Measurements from ENCODE around the gene ANO10. TPM values are rescaled to one million over a fixed set of nuclear protein-coding genes. Genes with fewer than 3 reads are reported as not detected.
"Not testable (repeated sequence)": the region's sequence is repeated elsewhere in the genome, so short reads cannot be mapped to it uniquely, and the experiment has no call there.

ANO10 gene
- total RNA-seq, 1 donor from 2014 or later = 8.4 TPM

DNA sequence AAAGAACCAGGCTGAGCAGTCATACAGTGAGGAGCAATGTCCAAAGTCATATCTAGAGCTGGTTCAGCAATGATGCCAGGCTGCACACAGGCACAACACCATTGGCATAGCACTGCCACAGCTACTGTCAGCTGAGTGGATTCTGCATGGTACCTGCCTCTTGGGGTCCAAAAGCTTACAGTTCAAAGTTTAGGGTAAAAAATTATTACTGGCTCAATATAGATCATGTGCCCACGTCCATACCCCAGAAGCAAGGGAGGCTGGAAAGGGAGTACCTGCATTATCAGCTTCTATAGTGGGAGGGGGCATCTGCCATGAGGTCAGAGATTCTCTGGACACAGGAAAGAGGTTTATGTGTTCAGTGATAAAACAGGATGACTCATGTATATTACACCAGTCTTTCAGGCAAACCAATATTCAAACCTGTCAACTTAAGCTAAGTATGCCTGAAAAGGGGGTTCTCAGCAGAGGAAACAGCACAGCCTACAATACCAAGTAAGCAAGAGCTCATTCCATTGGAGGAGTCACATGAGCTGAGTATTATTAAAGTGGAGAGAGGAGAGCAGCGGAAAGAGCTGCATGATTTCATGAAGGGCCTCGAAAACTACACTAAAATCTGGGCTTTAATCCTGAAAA is 99.0 kb downstream of the ANO10 start:
- intact Hi-C loops (cut with micrococcal nuclease) = no loop called here

DNA sequence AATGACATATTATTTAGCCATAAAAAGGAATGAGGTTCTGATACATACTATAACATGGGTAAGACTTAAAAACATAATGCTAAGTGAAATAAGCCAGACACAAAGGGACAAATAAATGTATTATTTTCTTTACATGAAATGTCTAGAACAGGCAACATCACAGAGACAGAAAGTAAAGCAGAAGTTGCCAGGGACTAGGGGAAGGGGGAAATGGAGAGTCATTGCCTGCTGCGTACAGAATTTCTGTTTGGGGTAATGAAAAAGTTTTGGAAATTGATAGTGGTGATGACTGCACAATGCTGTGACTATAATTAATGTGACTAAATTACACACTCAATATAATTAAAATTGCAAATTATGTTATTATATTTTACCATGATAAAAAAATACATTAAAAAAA is 99.9 kb downstream of the ANO10 start:
- intact Hi-C loops (cut with micrococcal nuclease) = no loop called here

DNA sequence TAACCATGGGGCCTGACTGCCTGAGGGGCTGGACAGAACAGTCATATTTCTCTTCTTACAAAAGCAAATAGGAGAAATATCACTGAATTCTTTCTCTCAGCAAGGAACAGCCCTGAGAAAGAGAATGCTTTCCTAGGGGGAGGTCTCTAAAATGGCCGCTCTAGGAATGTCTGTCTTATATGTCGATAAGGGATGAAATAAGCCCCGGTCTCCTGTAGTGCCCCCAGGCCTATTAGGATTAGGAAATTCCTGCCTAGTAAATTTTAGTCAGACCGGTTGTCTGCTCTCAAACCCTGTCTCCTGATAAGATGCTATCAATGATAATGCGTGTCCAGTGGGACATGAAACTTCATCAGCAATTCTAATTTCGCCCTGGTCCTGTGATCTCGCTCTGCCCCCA is 103.3 kb downstream of the ANO10 start:
- intact Hi-C loops (cut with micrococcal nuclease) = not testable (repeated sequence)

DNA sequence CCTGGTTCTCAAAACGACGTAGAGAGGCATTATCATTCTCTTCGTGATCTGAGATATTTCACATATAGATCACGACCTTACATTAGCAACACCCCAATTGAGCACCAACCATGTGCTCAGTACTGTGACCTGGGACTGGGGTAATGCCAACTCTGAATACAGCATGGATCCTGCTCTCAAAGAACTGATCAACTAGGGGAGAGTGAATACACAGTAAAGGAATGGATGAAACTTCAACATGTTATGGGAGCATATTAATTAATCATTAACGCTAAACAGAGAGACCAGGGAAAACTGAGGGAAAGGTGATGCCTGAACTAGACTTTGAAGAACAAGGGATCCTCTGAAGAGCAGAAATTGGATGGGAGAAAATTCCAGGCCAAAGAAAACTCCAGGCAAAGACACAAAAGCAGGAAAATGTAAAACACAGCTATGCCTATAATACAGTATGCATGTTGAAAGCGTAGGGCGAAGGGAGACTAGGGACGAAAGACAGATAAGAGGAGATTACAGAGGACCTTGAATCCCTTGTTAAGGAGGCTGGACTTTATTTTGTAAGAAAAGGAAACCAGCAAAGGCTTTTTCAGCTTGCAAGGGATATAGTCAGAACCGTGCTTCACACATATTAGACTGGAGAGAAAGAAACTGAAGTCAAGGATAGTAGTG is 105.7 kb downstream of the ANO10 start:
- intact Hi-C loops (cut with micrococcal nuclease) = no loop called here

DNA sequence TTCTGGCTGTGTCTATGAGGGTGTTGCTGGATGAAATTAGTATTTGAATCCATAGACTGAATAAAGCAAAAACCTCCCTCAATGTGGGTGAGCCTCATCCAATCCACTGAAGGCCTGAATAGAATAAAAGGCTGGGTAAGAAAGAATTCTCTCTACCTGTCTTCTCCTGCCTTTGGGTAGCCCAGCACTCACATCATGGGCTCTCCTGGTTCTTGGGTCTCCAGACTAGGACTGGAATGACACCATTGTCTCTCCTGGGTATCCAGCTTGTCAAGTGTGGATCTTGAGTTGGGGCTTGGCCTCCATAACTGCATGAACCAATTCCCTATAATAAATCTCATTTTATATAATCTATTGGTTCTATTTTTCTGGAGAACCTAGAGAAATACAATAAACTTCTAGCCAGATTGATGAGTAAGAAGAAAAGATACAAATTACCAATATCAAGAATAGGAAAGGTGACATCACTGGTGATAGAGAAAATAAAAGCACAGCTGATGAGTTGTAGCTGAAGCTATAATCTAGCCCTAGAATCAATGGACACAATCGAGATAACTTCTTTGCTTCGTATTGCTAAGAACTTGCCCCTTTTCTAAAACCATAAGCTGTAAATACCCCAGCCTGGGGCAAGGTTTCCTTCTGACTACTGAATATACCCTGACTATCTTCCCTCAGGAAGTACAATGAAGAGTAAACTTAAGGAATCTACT is 106.4 kb downstream of the ANO10 start:
- intact Hi-C loops (cut with micrococcal nuclease) = no loop called here

DNA sequence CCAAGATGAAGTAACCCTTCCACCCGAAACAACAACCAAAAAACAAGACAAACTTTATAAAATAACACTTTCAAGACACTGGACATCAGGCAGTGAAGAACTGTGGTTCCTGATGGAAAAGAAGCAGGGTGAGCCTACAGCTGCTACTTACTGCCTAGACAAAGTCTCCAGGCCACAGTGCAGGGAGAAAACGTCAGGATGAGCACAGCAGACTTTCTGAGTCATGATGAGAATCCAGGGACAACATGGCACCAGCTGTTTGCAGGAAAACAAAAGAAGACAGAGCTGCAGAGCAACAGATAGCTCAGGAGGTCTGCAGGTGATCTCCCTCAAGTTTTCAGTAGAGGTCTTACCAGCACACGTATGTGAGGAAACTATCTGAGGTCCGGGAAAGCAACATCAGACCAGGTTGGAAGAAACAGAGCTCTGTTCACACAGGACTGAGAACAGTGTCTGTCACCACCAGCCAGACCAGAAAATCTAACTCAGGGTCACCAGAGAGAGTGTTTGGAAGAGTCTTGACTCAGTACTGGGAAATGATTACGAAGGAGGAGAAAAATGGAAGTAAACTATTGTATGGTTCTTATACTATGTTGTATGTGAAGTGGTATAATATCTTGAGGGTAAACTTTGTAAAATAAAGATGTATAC is 108.9 kb downstream of the ANO10 start:
- intact Hi-C loops (cut with micrococcal nuclease) = no loop called here

DNA sequence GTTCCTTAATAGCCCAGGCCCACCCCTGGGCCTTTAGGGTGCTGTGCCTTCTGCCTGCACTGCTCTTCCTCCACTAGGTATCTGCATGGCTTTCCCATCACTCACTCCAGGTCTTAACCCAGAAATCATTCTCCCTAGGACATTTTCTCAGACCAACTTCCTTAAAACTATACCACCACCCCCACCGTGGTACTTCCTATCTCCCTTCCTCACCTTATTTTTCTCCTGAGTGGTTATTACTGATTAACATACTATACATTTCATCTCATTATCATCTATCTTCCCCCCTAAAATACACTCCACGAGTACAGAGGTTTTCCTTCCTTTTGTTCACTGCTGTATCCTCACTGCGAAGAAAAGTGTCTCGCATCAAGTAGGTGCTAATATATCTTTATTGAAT is 115.2 kb downstream of the ANO10 start:
- intact Hi-C loops (cut with micrococcal nuclease) = no loop called here

DNA sequence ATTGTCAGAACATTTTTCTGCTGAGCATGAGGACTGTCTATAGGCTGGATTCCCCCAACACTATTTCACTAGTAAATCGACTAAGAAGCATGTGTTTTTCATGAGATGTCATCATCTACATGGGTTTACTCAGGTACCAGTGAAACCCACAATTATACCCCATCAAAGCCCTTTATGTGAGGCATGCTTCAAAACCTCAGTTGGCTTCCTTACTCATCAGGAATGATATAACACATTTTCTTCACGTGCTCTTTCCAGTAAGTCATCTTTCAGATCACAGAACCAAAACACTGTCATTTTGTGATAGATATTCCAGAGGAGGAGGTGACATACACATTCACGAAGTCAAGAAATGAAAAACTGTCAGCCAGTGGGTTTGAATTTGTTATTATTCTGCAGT is 116.5 kb downstream of the ANO10 start:
- intact Hi-C loops (cut with micrococcal nuclease) = no loop called here

DNA sequence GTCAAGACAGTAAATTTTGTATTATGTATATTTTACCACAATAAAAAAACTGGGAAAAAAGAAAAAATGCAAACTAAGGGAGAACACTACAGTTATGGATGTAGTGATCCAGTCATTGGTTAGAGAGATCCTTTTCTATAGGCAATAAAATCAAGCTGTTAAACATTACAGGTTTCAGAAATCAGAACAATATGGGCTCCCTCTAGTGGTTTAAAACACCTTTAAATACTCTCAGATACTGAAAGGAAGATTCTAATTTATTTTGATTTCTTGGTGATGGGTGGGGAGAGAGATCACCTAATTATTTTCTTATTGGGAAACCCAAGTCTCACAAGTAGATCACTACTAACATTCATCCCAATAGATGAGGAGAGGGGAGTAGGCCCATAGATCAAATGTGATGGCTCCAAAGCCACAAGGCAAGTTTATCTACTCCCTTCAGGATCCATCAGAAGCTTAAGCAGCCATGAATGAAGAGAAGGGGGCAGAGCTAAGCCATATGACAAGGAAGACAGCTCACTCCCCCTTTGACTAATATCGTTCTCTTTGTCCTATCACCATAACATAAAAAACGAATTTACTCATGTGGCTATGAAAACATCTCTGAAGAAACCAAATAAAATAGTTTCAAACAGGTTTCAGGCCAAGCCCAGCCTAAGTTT is 118.6 kb downstream of the ANO10 start:
- intact Hi-C loops (cut with micrococcal nuclease) = loop anchor here (1.0 to 2.0 kb wide), 8 partner anchors 114 to 542 kb away; partner anchors contain the start of gene SNRK

DNA sequence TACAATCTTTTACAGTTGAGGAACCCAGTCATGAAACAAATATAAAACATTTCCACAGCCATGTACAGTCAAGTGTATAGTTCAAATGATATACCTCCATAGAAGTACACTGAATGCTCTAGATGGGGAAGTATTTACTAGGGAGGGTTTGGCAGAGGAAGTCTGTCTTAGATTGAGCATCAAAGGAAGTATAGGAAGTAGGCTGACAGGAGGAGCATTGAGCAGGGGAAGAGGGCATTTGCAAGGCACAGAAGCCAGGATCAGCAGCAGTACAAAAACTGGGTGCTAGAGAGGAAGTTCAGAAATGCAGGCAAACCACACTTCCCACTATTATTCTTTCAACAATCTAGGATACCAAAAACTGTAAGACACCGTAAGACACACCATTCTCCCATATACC is 122.6 kb downstream of the ANO10 start:
- intact Hi-C loops (cut with micrococcal nuclease) = no loop called here

DNA sequence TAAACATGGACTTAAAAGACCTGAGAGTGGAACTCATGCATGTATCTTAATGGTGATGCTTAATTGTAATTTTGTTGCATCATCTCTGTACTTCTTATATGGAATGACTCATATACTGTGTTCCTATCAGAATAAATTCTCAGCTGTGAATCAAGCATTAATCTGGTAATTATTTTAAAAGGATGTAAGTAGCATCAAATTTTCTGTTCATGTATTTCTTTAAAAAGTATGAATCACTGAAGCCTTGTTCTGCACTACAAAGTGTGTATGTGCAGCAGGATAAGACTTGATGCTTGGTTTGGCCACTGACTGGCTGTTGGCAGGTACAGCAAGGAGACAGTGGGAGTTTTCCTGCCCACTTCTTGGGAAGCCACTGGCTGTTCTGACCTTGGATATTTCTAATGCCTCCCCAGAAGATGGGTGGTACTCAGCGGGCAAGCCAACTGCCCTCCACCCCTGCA is 123.9 kb downstream of the ANO10 start:
- intact Hi-C loops (cut with micrococcal nuclease) = no loop called here

DNA sequence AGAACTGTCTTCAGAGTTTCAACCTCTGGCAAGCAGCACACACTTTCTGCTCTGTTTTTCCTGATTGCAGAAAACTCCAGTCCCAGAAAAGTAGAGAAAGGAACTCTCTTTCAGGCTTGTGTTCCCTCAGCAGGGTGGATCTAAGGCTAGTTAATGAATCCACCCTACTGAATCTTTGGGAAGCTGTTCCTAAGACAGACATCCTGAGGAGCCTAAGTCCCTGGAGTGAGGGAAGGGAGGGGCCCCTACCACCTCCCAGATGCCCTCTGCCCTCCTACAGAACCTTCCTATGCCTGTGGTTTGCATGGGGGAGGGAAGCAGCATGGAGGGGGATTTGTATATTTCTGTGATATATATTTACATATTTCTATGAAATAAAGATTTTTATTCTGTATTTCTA is 124.4 kb downstream of the ANO10 start:
- intact Hi-C loops (cut with micrococcal nuclease) = no loop called here

DNA sequence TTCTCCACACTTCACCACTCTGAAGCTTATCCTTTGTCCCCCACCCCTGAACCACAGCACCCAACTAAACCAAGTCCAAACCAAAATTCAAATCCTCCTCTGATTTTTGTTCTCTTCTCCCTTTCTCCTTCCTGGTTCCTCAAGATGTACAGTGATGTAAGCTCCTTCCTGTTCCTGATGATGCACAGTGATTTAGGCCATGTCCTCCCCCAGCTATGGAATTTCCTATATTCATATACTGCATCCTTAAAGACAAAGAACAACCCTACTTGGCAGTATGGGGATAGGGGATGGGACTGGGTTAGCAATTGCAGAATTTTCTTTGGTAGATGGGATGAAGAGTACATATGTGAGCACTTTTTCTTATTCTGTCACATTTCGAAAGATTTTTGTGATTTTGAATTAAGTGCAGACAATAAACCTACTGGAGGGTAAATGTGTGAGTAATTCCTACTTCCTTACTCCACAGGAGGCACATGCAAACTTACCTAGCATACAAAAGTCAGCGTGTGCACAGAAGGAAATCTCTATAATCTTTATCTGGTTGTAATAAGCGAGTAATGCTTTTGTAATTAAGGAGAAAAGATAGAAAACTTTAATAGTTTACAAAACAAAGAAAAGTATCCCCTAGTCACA is 125.0 kb downstream of the ANO10 start:
- intact Hi-C loops (cut with micrococcal nuclease) = no loop called here

DNA sequence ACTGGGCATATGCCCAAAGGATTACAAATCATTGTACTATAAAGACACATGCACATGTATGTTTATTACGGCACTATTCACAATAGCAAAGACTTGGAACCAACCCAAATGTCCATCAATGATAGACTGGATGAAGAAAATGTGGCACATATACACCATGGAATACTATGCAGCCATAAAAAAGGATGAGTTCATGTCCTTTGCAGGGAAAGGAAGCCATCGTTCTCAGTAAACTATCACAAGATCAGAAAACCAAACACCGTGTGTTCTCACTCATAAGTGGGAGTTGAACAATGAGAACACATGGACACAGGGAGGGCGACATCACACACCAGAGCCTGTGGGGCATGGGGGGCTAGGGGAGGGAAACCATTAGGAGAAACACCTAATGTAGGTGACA is 128.9 kb downstream of the ANO10 start:
- intact Hi-C loops (cut with micrococcal nuclease) = not testable (repeated sequence)

DNA sequence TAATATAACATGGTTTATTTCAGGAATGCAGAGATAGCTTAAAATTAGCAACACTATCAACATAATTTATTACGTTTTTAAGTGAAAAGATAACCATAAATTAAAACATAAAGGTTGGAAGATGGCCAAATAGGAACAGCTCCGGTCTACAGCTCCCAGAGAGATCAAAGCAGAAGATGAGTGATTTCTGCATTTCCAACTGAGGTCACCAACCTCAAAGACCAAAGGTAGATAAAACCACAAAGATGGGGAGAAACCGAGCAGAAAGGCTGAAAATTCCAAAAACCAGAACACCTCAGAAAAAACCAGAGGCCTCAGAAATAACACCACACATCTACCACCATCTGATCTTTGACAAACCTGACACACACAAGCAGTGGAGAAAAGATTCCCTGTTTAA is 130.0 kb downstream of the ANO10 start:
- intact Hi-C loops (cut with micrococcal nuclease) = not testable (repeated sequence)

DNA sequence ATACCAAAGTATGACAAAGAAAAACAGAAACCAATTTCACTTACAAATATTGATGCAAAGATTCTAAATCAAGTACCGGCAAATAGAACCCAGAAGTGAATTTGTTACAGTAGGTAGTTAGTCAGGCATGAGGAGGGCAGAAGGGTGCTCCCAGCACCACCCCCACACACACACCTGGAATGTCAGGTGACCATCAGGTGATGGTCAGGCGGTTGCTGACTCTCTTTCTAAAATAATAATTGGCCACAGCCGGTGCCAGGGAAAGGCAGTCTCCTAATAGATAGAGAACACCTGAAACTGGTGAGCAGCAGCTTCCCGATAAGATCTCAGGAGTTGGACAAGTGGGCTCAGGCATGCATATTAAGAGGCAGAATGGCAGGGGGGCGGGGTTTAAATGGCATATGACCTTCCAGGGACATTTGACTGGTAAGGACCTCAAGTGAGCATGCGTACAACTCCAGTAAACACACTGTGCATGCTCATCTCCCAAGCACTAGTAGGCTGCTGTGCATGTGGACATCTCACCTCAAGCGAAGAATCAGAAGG is 131.1 kb downstream of the ANO10 start:
- intact Hi-C loops (cut with micrococcal nuclease) = no loop called here

DNA sequence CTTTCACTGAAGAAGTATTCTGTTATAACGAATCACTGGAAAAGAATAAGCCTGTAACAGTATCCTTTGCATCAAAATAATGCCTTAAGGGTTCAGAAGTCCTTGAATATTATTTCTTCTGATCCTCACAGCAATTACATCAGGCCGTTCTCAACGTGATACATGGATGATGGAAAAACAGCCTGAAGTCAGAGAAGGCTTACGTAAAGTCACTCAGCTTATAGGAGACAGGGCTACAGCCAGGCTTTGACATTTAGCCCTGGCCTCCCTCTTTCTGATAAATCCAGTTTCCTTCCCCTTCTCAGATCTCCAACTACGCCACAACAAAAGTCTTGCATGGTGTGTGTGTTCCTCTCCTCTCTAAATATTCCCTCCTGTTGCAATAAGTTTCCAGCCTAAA is 131.9 kb downstream of the ANO10 start:
- intact Hi-C loops (cut with micrococcal nuclease) = no loop called here

DNA sequence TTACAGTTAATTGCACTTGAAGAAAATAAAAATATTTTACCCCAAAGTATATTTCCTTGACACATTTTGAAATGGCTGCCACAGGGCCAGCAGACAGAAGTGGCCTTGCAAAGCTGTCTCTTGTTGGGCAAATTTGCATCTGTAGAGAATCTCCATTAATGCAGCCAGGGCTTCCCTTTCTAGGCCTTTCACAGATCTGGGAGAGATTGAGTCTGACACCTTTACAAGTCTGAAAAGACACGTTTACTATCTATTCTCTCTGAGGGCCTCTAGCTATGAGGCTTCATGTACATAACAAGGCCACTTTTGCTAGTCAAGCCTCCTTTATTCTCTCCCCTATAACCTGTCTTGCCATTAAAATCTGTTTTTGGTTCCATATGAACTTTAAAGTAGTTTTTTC is 135.9 kb downstream of the ANO10 start:
- intact Hi-C loops (cut with micrococcal nuclease) = no loop called here

DNA sequence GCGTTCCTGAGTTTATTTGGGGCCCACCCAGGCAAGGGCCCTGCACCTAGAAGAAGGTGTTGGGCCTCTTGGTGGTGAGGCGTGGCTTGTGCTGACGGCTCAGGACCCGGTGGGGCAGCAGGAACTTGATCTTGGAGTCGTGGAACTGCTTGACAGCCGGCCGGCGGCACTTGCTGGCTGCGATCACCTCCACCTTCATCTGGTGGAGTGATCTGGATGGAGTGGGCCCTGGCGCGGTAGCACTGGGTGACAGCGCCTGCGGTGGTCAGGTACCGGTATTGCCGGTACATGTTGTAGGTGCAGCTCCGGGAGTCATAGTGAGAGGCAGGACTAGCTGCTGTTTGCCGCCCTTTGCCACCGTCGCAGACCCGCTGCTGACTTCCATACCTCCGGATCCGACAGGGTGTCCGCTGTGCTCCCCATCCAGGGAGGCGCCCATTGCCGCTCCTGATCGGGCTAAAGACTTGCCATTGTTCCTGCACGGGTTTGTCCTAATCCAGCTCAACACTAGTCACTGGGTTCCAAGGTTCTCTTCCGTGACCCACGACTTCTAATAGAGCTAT is 136.8 kb downstream of the ANO10 start:
- intact Hi-C loops (cut with micrococcal nuclease) = no loop called here

DNA sequence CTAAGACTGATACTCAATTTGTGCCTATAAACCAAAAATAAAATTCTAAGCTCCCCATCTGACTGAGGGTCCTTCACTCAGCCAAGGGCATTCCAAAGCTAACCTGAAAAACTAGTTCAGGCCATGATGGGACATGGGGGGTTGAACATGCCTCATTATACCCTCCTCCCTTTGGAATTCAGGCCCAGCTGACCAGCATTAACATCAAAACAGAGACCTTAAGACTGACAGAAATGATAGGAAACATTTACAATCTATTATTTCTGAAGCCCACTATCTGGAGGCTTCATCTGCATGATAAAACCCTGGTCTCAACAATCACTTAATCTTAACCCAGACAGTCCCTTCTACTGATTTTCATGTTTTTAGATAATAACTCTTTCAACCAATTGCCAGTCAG is 140.4 kb downstream of the ANO10 start:
- intact Hi-C loops (cut with micrococcal nuclease) = no loop called here
